Small intestine (tissue), 7 donors: ENCODE results near the gene IRF3. TPM values are rescaled to one million over a fixed set of nuclear protein-coding genes. Genes with fewer than 3 reads are reported as not detected.
A peak's percentile ranks its signal among the peaks of the same experiment; 100 is the strongest.

Source experiments
- DNase-seq, 2 donors: peaks; one replicate each; pipeline versions ENCODE4 v3.0.0 to v3.0.0-alpha.2; 2013
- FAIRE-seq: peaks from 2 replicates; lab custom pipeline; 2012; peaks lifted over from hg19 to GRCh38; lab: Jason Lieb, UNC
- H3K27ac ChIP-seq, 3 donors: one replicate each; pipeline ENCODE4 v1.5.1; 2013; ENCODE audit warnings: low read length in 2 of 3, mild to moderate bottlenecking in 2 of 3, control low read depth in 1 of 3, inconsistent platforms in 1 of 3, low read depth in 1 of 3, moderate library complexity in 1 of 3
- H3K27me3 ChIP-seq, 3 donors: one replicate each; pipeline ENCODE4 v1.6.1; 2013; ENCODE audit warnings: low read length in 3 of 3, inconsistent platforms in 1 of 3; ENCODE audit not compliant: control insufficient read depth in 3 of 3, insufficient read depth in 3 of 3
- H3K36me3 ChIP-seq, 3 donors: one replicate each; pipeline ENCODE4 v1.6.1; 2013; ENCODE audit warnings: low read length in 3 of 3, inconsistent platforms in 1 of 3, low read depth in 1 of 3, mild to moderate bottlenecking in 1 of 3, moderate library complexity in 1 of 3; ENCODE audit not compliant: control insufficient read depth in 3 of 3, insufficient read depth in 2 of 3
- H3K4me1 ChIP-seq, 3 donors: one replicate each; pipeline ENCODE4 v1.6.1; 2013; ENCODE audit warnings: low read length in 2 of 3, inconsistent platforms in 1 of 3, low read depth in 1 of 3, mild to moderate bottlenecking in 1 of 3, moderate library complexity in 1 of 3; ENCODE audit not compliant: control insufficient read depth in 3 of 3, insufficient read depth in 2 of 3
- H3K4me3 ChIP-seq, 3 donors: one replicate each; pipeline ENCODE4 v1.5.1; 2013; ENCODE audit warnings: low read length in 3 of 3, control low read depth in 1 of 3, inconsistent platforms in 1 of 3, low read depth in 1 of 3, mild to moderate bottlenecking in 1 of 3, moderate library complexity in 1 of 3
- H3K9me3 ChIP-seq, 2 donors: one replicate each; pipeline ENCODE4 v1.6.1; 2013; ENCODE audit warnings: low read depth in 1 of 2, low read length in 1 of 2; ENCODE audit not compliant: control insufficient read depth in 2 of 2, insufficient read depth in 1 of 2
- WGBS, 3 donors: extraction: QIAGEN DNeasy Blood & Tissue Kit; methylation state at CpG; one replicate each; pipeline ENCODE4 v1.1.7; 2013; 5-methylcytosine and 5-hydroxymethylcytosine counted together
- polyA plus RNA-seq, 4 donors: library from polyadenylated mRNA; stranded (reverse) in 3 of 4; unstranded in 1 of 4; fragments of 200-250 nt in 3 of 4; fragments of 120-200 nt in 1 of 4; gene quantifications; one replicate each; pipeline versions ENCODE4 v1.2.1 to v1.2.3, GENCODE V29; 2013
- donor health status: healthy with polysubstance abuse.
- donor health status: control.
- donor health status: control.
- donor health status: Bipolar disorder and iron deficiency.
- donor health status: healthy.

IRF3 gene
- polyA plus RNA-seq, 4 donors, result 92.1 to 255 (median 119) TPM

DNA sequence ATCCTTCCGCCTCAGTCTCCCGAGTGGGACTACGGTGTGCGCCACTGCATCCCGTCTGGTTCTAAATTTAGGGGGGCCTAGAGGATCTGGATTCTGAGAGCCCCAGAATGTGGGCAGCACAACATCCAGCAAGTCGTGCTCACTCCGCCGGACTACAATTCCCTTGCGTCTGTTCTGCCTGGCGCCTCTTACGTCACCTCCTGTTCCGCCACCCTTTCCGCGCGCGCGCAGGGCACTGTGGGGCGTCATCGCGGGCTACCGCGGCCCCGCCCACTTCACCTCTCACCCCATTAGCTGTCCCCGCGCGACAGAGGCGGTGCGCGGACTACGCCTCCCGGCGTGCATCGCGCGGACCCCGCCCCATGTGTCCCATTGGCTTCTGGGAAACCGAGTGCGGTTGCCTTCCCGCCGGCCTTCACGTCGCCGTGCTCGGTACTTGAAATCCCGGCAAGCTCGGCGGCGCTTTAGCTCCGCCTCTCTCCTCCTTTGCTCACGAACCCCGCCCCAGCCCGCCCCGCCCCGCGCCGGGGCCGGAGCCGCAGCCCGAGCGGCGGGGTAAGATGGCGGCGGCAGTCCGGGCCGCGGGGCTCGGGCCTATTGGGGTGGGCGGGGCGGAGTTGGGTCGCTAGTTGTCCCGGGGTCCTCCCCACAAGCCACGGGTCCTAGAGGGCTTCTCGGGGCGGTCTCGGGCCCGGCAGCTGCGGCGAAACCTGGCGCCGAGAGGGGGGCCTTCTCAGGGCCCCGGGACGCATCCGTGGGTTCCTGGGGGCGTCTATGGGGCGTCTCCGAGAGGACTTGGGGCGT lies 23.8 kb downstream of the IRF3 start, which contains the start of gene SCAF1:
Gene SCAF1 (plus strand): TSS at position 522 of the 804 bp plus-strand sequence. CDS start 2,818 bp downstream, outside the sequence.
- Histone ChIP-seq H3K27ac (peak within 1 kb of the TSS; percentile 95 to 99 (median 95)), H3K4me3 (peak within 1 kb of the TSS; percentile 75 to 96 (median 93)), H3K36me3 (peaks cover 0 to 24% (median 7%) of the 10 kb centered on the region in 3 donors), H3K27me3 (peaks cover 0 to 2% (median 0%) of the 10 kb centered on the region in 3 donors), H3K9me3 (no peaks in the 10 kb centered on the region), H3K4me1 (peaks cover 0 to 47% (median 16%) of the 10 kb centered on the region in 3 donors)
- peak; percentile 99 to 100 for DNase-seq
- FAIRE-seq, result no peak
- WGBS, 3 donors, result 0% methylated on average over 54 to 87 of the region's 87 CpGs

DNA sequence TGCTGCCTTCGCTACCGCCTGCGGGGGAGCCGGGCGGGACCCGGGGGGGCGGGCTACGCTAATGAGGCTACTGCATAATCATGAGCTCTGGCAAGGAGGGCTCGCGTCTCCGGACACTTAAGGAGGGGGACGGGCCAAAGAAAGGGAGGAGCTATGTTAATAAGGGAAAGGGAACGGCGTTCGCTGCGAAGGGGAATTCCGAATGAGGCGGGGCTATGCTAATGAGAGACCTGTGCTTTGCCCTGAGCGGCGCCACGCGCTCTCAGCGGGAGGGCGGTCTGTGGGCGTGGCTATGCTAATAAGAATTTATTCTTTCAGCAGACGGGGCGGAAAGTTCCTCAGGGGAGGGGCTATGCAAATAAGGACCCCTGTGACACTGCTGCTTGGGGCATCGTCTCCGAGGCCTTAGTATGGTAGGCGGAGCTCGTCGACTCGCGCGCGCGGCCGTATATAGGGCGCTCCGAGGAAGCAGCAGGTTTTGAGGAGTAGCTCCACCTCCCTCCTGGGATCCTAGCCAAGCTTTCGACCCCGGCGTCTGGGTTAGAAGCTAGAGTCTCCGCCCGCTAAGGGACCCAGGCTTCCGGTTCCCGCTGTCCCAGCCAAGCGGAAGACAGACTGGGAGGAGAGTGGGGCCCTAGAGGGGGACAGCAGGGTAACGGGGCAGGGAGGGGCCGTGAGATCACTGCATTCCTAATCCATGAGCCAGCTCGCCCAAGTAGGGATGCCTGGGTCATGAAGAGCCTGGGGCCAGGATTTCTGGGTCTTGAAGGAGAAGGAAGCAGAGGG lies 25.4 kb downstream of the IRF3 start, which contains the start of gene RRAS:
Gene RRAS (minus strand): TSS at position 31 of the 786 bp plus-strand sequence. CDS start 45 bp downstream, outside the sequence.
- 0% methylated on average over 40 to 51 of the region's 51 CpGs for WGBS, 3 donors
- DNase-seq, result peak; percentile 100
- Histone ChIP-seq H3K4me1 (peaks cover 0 to 57% (median 16%) of the 10 kb centered on the region in 3 donors), H3K4me3 (peak within 1 kb of the TSS; percentile 48 to 78 (median 65)), H3K9me3 (no peaks in the 10 kb centered on the region), H3K27ac (peak within 1 kb of the TSS; percentile 95 to 99 (median 95)), H3K27me3 (peaks cover 0 to 16% (median 0%) of the 10 kb centered on the region in 3 donors), H3K36me3 (peaks cover 0 to 17% (median 0%) of the 10 kb centered on the region in 3 donors)
- FAIRE-seq, result peak; percentile 81

DNA sequence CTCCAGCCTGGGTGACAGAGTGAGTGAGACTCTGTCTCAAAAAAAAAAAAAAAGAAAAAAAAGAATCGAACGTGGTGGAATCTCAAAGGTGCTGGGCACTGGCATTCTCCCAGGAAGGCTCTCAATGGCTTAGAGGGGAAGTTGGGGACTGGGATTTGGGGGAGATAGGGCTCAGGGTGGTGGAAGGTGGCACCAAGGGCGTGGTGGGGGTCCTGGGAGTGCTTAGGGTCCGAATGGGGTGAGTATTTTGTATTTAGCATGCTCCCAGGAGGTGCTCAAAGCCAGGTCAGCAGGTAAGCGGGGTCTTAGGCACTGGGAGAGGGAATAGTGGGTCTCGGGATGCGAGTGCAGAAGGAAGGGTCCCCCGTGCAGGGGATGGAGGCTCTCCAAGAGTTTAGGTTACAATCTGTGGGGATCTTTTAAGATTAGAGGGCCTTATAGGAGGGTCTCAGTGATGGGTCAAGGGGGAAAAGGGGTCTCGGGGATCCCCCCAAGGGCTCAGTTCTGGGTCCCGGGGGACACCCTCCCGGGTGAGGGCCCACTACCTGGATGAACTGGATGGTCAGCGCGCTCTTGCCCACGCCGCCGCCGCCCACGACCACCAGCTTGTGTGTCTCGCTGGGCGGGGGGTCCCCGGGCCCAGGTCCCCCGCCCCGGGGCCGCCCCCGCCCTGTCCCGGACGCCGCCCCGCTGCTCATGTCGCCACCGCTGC lies 26.1 kb downstream of the IRF3 start:
- peak overlapping the region; percentile 79 to 99 (median 95) for H3K27ac ChIP-seq
- WGBS, 3 donors, result 4 to 8% (median 6%) methylated on average over 25 to 31 of the region's 31 CpGs
- no peaks in the 10 kb centered on the region for H3K9me3 ChIP-seq
- peak in 1 of 2 donors; percentile 42 for DNase-seq
- peak overlapping the region; percentile 48 to 78 (median 65) for H3K4me3 ChIP-seq
- H3K27me3 ChIP-seq, result peaks cover 0 to 17% (median 0%) of the 10 kb centered on the region in 3 donors
- H3K4me1 ChIP-seq, result peaks cover 0 to 58% (median 16%) of the 10 kb centered on the region in 3 donors
- no peak for FAIRE-seq
- H3K36me3 ChIP-seq, result peaks cover 0 to 13% (median 0%) of the 10 kb centered on the region in 3 donors

DNA sequence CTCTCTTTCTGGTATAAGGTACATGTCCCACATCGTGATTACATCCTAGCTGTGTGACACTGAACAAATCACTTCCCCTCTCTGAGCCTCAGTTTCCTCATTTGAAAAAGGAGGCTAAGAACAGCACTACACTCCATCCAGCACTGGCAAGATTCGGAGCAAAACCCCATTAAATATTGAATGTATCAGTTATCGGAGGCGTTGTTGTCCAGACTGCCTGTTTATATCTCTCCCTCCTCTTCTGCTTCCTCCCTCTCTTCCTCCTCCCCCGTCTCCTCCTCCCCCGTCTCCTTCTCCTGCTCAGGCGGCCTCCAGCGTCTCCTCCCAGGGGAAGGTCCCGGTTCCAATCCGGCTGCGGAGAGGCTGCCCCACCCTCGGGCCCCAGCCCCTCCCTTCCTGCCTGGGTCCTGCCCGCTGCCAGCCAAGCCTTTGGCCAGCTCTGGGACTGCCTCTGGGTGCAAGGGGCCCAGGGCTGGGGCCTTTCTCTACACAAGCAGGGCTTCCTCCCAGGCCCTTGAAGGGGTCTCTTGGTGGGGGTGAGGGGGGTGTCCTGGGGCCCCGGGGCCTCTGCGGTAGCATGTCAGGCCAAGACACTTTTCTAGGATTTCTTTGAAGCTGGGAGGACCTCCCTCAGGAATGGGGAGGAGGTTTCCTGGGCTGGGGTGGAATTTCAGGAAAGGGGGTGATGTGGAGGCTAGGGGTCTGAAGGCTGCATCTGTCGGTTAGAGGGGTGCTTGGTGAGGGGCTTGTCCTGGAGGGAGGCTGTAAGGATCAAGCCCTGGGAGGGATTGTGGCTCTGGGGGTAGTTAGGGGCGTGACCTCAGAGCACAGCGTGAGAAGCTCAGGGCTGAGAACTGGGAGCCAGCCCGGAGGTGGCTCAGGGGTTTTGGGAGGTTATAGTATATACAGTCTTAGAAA lies 27.6 kb downstream of the IRF3 start:
- WGBS, 3 donors, result 8 to 10% (median 10%) methylated on average over 18 to 19 of the region's 19 CpGs
- peaks cover 0 to 50% (median 16%) of the 10 kb centered on the region in 3 donors for H3K4me1 ChIP-seq

DNA sequence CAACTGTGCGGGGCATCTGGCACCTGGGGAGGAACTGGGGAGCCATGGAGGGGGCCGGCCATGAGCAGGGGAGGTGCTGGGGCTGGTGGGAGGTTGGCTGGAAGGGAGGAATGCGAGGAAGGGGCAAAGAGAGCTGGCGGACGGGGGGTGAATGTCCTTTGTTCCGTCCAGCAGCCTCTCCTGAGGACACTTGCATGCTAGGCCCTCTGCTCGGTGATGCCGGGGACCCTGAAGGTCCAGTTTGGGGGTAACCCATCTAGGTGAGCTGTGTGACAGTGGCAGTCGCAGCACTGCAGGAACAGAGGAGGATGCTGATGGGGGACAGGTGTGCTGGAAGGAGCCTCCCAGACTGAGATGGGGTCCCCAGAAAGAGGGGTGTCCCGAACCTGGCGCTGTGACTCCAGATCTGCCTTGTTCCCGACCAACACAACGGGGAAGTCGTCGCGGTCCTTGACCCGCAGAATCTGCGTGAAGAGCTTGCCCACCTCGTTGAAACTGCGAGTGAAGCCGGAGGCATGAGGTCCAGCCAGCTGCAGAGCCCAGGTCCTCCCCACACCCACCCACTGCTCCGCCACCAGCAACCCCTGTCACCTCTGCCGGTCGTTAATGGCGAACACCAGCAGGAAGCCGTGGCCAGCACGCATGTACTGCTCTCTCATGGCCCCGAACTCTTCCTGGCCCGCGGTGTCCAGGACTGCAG lies 29.3 kb downstream of the IRF3 start:
- Histone ChIP-seq H3K27me3 (peaks cover 0 to 17% (median 0%) of the 10 kb centered on the region in 3 donors), H3K9me3 (no peaks in the 10 kb centered on the region), H3K4me1 (peaks cover 0 to 44% (median 13%) of the 10 kb centered on the region in 3 donors), H3K36me3 (peaks cover 0 to 13% (median 0%) of the 10 kb centered on the region in 3 donors), H3K4me3 (no peak overlapping the region), H3K27ac (peak overlapping the region in 2 of 3 donors; percentile 22 to 27)
- DNase-seq (no peak), FAIRE-seq (no peak)
- 76 to 79% (median 78%) methylated on average over 30 of the region's 30 CpGs for WGBS, 3 donors

More for the DNA sequence above, 27.6 kb downstream of the IRF3 start:
- H3K4me3 ChIP-seq, result peak overlapping the region; percentile 12 to 34 (median 30)
- H3K9me3 ChIP-seq, result no peaks in the 10 kb centered on the region
- H3K27me3 ChIP-seq, result peaks cover 0 to 17% (median 0%) of the 10 kb centered on the region in 3 donors
- no peak for FAIRE-seq
- peak overlapping the region; percentile 35 to 87 (median 63) for H3K27ac ChIP-seq
- peaks cover 0 to 13% (median 0%) of the 10 kb centered on the region in 3 donors for H3K36me3 ChIP-seq
- DNase-seq, result peak; percentile 78 to 93

DNA sequence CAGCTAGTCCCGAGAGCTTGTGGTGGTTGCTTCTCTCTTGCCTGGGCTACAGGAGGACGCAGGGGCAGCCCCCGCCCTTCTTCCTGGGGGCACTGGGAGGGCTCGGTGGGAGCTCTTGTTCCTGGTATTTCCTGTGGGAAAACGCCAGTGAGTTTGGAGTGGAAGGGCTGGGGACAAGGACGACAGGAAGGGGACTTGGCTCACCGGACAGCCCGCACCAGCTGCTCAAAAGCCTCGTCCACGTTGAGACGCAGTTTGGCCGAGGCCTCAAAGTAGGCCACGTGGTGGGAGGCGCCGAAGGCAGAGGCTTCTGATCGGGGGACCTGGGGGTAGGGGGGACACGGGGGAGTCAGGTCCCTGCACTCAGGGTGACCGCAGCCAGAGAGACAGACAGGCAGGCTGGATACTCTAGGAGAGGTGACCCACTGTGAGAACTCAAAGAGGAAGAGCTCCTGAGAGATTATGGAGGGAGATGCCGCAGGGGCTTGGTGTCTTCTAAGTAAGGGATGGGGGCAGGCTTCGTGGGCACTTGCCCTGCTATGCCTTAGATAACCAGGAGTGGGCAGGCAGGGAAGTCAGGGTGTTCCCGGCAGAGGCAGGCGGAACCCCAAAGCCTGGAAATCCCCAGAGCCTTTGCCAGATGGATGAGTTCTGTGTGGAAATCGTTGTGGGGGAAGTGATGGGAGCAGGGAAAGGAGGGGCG lies 30.0 kb downstream of the IRF3 start:
- Histone ChIP-seq H3K9me3 (no peaks in the 10 kb centered on the region), H3K27me3 (peaks cover 0 to 17% (median 0%) of the 10 kb centered on the region in 3 donors), H3K27ac (peak overlapping the region in 2 of 3 donors; percentile 22 to 52), H3K36me3 (peaks cover 0 to 13% (median 0%) of the 10 kb centered on the region in 3 donors), H3K4me1 (peaks cover 0 to 44% (median 13%) of the 10 kb centered on the region in 3 donors), H3K4me3 (no peak overlapping the region)
- DNase-seq, result no peak
- FAIRE-seq, result no peak
- 46 to 53% (median 50%) methylated on average over 24 of the region's 24 CpGs for WGBS, 3 donors
